NCI-H146 treated with DMSO at 0.1 percent for 48 hours (cell line): ENCODE measurements around the gene DPT.

Source experiments
- DNase-seq: peaks from one replicate; lab custom pipeline; 2025; ENCODE audit not compliant: unreplicated experiment; lab: John Stamatoyannopoulos, UW

Gene DPT

GRCh38 chr1:168706391-168706992 lies 22.5 kb downstream of the DPT start:
- DNase-seq: no peak

DNA sequence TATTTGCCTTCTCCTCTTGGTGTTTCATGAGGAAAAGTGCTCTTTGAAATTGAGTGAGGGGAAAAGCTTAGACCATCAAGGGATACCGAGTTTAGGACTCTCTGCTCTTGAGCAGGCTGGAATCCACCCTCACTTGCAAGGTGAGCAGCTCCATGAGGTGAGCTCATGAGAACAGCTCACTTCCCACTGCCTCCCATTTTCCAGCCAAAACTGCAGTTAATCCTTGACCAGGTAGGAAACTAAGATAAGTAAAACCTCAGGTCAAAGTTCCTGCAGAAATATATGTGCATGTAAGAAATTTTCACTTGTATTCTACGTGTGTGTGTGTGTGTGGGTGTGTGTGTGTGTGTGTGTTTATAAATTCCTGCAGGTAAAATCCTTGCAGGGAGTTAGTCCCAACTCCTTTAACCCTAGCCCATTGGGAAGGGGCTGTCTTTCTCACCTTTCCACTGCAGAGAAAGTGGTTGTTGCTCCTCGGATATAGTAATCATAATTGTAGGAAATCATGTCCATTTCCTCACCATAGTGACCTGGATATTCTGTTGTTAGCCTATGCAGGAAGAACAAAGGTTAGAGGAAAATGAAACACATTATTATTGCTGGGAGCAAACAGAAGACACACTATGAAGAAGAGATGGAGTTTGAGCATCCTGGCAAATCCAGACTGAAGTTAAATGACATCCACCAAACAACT lies 28.3 kb downstream of the DPT start:
- no peak for DNase-seq

DNA sequence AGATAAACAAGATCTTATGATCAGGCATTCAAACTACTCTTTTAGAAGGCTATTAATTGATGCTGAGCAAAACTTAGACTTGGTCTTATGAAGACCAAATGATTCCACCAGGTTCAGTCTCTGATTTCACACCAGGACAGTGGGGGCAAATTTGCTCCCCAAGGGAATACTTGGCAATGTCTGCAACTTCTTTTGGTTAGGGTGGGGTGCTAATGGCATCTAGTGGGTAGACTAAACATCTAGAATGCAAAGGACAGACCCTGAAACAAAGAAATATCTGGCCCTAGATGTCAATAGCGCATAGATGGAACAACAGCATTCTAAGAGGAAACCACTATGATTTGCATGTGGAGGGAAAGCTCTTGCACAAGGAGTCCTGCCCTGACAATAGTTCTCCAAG lies 30.6 kb downstream of the DPT start:
- DNase-seq: no peak

- DNase-seq: no peak
Measured at GRCh38 chr1:168697356-168698126, 31.5 kb downstream of the DPT start.

DNA sequence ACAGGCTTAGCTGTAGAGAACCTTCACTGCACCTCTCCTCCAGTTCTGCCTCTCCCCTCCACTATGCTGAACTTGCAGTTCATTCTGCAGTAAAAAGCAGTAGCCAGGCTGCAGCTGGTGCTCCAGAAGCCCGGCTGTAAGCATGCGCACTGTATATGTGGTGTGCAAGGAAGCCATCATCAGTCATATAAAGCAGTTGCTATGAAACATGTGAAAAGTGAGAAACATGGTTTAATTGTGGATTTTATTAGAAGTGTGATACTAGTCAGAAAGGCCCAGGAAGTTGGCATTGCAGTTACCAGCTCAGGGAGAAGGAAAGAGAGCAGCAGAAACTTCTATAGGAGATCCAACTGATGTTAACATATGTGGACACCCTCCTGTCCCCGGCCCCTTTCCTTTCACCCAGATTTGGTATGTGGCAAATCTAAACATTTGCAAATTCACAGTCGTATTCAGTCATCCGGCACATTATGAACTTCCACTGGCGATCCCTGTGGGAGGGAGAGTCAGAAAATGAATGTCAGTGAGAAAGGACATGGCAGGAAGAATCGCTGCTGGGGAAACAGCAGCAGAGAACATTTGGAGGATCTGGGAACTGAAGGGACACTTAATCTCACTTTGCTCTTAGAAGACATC lies 32.8 kb downstream of the DPT start:
- no peak for DNase-seq

- DNase-seq: no peak
Measured at GRCh38 chr1:168693872-168694238, 35.2 kb downstream of the DPT start.

DNA sequence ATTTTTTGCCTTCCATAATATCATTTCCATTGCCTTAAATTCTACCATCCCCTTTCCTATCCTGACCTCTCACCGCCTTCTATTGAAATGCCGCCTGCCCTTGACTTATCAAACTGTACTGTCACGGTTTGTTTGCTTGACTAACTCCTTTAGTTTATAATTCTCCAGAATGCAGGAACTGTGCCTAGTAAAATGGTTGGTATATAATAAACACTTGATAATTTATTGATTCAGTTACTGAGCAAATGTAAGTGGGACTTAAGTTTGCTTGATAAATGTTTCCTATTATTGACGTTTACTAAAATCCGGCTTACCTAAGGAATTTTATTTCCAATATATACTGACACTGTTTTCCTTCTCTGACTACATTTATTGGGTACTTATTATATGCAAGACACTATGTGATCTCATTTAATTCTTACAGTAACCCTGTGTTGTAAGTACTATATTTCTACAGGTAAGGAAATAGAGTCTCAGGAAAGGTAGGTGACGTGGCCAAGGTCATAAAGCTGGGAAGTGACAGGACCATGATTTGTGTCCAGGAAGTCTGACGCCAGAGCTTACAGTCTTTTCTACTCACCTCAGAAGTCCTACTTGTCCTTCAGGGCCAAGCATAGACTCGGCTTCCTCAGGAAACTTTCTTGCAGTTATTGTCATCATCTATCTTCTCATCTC lies 35.7 kb downstream of the DPT start:
- no peak for DNase-seq

GRCh38 chr1:168692472-168692871 lies 36.5 kb downstream of the DPT start:
- no peak for DNase-seq

DNA sequence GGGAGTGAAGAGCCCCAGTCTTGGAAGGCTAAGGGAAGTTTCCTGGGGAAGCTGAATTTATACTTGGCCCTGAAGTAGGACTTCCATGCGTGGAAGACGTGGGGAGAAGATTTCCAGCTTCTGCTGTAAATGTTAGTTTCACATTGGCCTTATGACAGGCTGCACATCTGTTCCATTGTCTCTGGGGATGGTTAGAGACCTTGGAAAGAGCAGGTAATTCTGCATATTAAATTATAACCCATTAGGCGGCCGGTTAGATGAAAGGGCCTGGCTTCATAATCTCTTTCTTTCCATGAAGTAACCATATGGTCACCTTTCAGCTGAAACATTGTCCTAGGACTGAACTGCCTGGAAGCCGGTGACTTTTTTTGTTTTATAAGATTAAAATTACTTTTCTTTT lies 37.5 kb downstream of the DPT start:
- no peak for DNase-seq

- DNase-seq: no peak
Measured at GRCh38 chr1:168689726-168690602, 39.0 kb downstream of the DPT start.

DNA sequence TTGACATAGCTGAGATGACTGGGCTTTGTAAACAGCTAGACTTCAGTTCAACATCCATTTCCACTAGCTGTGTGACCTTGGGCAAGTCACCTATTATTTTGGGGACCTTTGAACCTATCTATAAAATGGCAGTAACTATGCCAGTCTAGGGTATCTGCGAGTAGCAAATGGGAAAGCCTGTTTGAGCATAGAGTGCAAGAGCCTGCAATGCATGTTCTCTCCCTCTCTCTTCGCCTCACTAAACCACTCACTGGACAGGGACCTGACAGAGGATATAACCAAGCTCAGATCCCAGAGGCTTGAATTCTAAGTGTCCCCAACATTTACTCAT lies 39.7 kb downstream of the DPT start:
- DNase-seq: no peak

DNA sequence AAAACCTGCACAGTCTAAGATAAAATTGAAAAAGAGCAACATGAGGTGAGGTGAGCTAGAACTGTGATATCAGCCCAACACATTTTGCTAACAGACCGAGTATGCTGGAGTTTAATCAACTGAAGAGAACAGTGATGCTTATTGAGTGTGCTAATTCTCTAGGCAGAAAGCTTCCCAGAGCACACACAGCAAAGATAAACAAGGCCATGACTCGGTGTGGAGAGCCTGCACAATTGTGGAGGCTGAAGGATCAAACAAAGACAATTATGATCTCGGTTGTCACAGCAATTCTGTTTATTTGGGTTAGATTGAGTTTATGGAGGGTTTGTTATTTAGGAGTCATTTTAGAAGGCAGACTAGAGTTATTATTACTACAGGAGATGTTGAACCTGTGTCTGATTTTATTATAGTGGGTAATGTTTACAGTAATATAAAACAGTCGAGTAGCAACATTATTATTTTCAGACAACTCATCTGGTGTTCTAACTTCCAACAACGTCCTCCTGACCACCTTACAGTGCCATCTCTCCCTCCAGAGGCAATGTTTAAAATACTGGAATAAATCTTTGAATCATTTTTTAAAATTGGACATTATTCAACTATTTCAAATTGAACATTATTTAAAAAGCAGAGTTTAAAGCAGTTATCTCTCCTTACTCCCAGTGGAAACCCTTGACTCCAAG lies 40.2 kb downstream of the DPT start:
- peak; percentile 39 for DNase-seq

GRCh38 chr1:168687816-168688215 lies 41.2 kb downstream of the DPT start:
- no peak for DNase-seq

DNA sequence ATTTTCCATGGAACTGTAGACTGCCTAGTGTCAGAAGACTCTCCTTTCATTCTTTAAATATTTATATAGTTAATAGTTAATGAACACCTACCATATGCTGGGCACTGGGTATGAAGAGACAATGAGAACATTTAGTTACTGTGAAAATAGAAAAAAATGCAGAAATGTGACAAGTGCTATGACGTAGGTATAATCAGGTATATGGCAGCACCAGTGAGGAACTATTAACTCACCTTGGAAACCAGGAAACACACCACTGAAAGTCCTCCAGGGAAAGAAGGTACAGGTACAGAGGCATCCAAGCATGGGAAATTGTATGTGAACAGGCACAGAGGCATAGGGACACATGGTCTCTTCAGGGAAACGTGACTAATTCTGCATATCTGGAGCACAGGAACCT lies 42.3 kb downstream of the DPT start:
- no peak for DNase-seq

- no peak for DNase-seq
Measured at GRCh38 chr1:168683871-168684270, 45.1 kb downstream of the DPT start.

- no peak for DNase-seq
Measured at GRCh38 chr1:168676861-168677260, 52.1 kb downstream of the DPT start.

GRCh38 chr1:168676029-168676812 lies 52.8 kb downstream of the DPT start:
- no peak for DNase-seq

DNA sequence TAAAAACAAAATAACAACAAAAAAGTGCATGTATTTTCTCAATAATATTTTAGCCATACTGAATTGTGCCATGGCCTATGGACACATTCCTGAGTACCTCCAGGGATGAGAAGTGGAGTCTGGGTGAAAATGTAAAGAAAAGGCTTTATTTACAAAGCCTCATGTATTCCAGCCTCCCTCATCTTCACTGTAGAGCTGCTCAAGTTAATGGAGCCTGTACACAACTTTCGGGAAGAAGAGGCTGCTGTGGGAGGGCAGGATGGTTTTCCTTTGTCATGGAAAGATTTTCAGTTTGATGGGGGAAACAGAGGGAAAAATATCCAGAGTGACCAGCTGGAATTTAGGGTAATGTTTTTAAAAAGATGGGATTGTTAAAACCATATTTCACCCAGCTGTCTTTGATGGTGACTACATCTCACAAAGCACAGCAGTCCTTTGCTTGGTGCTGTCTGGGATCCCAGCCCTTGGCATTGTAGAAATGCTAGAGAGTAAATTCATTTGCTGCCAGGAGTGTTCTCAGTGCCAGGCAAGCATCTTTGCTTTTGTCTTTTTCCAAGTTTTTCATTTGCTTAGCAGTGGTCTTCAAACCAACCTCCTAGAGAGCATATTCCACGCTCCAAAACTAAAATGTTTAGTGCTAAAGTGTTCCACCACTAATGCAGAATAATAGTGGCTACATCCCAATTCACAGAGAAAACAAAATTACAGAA lies 54.9 kb downstream of the DPT start:
- DNase-seq: no peak

GRCh38 chr1:168672278-168672677 lies 56.7 kb downstream of the DPT start:
- DNase-seq: no peak
